NCI-H187 (cell line): ENCODE measurements around the gene NOP56.

ENCODE experiments used
- DNase-seq, 2 experiments: peaks; one replicate each; lab custom pipeline; 2025; lab: John Stamatoyannopoulos, UW

NOP56 gene

GRCh38 chr20:2701671-2702081 is 49.2 kb downstream of the NOP56 start:
- DNase-seq: no peak

GRCh38 chr20:2703716-2704475 is 51.5 kb downstream of the NOP56 start:
- no peak for DNase-seq

GRCh38 chr20:2705931-2706645 is 53.7 kb downstream of the NOP56 start:
- DNase-seq: no peak

- no peak for DNase-seq
These were observed 54.4 kb downstream of the NOP56 start for GRCh38 chr20:2706688-2707352.

- DNase-seq: peak in 1 of 2 experiments; percentile 21
These were observed 55.1 kb downstream of the NOP56 start for GRCh38 chr20:2707353-2708072.
